OCI-LY7 (cell line): ENCODE data around the gene CERK. TPM values are rescaled to one million over a fixed set of nuclear protein-coding genes. Genes with fewer than 3 reads are reported as not detected.

Experiments used
- BruUV-seq: library from RNA; stranded (reverse); fragments of 400-500 nt; replicated peaks from 2 replicates; lab custom pipeline; 2021; lab: Mats Ljungman, UMichigan
- CTCF ChIA-PET: fragments of 300-600 bp; sonication (Branson Sonifier 250); formaldehyde crosslinking; loops from one replicate; lab custom pipeline; 2022; ENCODE audit warnings: antibody characterized with exemption; ENCODE audit not compliant: unreplicated experiment; lab: Charles Lee
- POLR2A ChIA-PET: fragments of 300-600 bp; sonication (Branson Sonifier 250); formaldehyde crosslinking; loops from one replicate; lab custom pipeline; 2022; ENCODE audit warnings: antibody characterized with exemption; lab: Charles Lee
- DNase-seq: peaks from one replicate; pipeline ENCODE4 v3.0.0-alpha.2; 2015; ENCODE audit warnings: low spot score
- H2AFZ ChIP-seq: fragments of 200-600 bp; sonication (generic), shearing (Covaris generic); 2 replicates; pipeline ENCODE4 v1.6.1; 2014; ENCODE audit warnings: mild to moderate bottlenecking, antibody characterized with exemption, low read length, moderate library complexity
- H3K27ac ChIP-seq: fragments of 200-600 bp; sonication (generic); 2 replicates; pipeline ENCODE4 v1.5.1; 2014; ENCODE audit warnings: mixed run types, low read depth, mild to moderate bottlenecking, moderate library complexity, low read length, inconsistent platforms; ENCODE audit not compliant: poor library complexity, severe bottlenecking
- H3K36me3 ChIP-seq: fragments of 200-600 bp; sonication (generic); 2 replicates; pipeline ENCODE4 v1.6.1; 2014; ENCODE audit warnings: mild to moderate bottlenecking, antibody characterized with exemption, low read length, moderate library complexity, mixed read lengths; ENCODE audit not compliant: insufficient read depth
- H3K4me1 ChIP-seq: fragments of 200-600 bp; sonication (generic); 2 replicates; pipeline ENCODE4 v1.5.1; 2014; ENCODE audit warnings: mild to moderate bottlenecking, low read length; ENCODE audit not compliant: insufficient read depth, poor library complexity, severe bottlenecking
- H3K4me2 ChIP-seq: fragments of 200-600 bp; sonication (generic); 2 replicates; pipeline ENCODE4 v1.6.1; 2014; ENCODE audit warnings: mild to moderate bottlenecking, low read length
- H3K4me3 ChIP-seq: fragments of 200-600 bp; sonication (generic); 2 replicates; pipeline ENCODE4 v1.5.1; 2014; ENCODE audit warnings: mild to moderate bottlenecking, low read depth, low read length; ENCODE audit not compliant: poor library complexity, severe bottlenecking
- H3K79me2 ChIP-seq: fragments of 200-600 bp; sonication (generic); 2 replicates; pipeline ENCODE4 v1.6.1; 2016; ENCODE audit warnings: low read depth, mild to moderate bottlenecking, low read length, moderate library complexity, mixed read lengths; ENCODE audit not compliant: insufficient read depth
- H3K9me2 ChIP-seq: fragments of 200-600 bp; sonication (generic); 2 replicates; pipeline ENCODE4 v1.6.1; 2016; ENCODE audit warnings: mild to moderate bottlenecking, low read length, mixed read lengths; ENCODE audit not compliant: insufficient read depth
- H3K9me3 ChIP-seq: fragments of 200-600 bp; sonication (generic); 2 replicates; pipeline ENCODE4 v1.6.1; 2014; ENCODE audit warnings: mild to moderate bottlenecking, mixed run types, low read length, mixed read lengths
- H4K20me1 ChIP-seq: fragments of 200-600 bp; sonication (generic); 2 replicates; pipeline ENCODE4 v1.6.1; 2014; ENCODE audit warnings: mild to moderate bottlenecking, antibody characterized with exemption, low read length, moderate library complexity, mixed read lengths; ENCODE audit not compliant: insufficient read depth
- EZH2phosphoT487 ChIP-seq: fragments of 200-600 bp; sonication (generic); IDR thresholded peaks from 2 replicates; pipeline ENCODE4 v1.6.1; 2018; ENCODE audit warnings: low read depth, borderline replicate concordance, mild to moderate bottlenecking, mixed run types, antibody characterized with exemption, low read length, moderate library complexity, mixed read lengths
- intact Hi-C: fragments of 100-400 bp; cut with micrococcal nuclease; formaldehyde crosslinking; loops from one replicate; pipeline ENCODE4 v1.10.0; 2022; ENCODE audit not compliant: unreplicated experiment
- total RNA-seq, 2 experiments: library from RNA; depleted of rRNA in 1 of 2; stranded (reverse); fragments of >200 nt in 1 of 2; shearing (Covaris generic) in 1 of 2; gene quantifications; 2 replicates each; pipeline ENCODE4 v1.2.3, GENCODE V29; 2014 to 2022
- TF ChIP-seq, protein P1 (sequence below): fragments of 200-600 bp; sonication (generic); conservative IDR thresholded peaks from 2 replicates; pipeline ENCODE4 v1.5.1; 2014; ENCODE audit warnings: mild to moderate bottlenecking, antibody characterized with exemption, low read length, moderate library complexity, mixed read lengths

CERK gene
- total RNA-seq, 2 experiments from 2014 or later, result 36.6 to 48.1 TPM

DNA sequence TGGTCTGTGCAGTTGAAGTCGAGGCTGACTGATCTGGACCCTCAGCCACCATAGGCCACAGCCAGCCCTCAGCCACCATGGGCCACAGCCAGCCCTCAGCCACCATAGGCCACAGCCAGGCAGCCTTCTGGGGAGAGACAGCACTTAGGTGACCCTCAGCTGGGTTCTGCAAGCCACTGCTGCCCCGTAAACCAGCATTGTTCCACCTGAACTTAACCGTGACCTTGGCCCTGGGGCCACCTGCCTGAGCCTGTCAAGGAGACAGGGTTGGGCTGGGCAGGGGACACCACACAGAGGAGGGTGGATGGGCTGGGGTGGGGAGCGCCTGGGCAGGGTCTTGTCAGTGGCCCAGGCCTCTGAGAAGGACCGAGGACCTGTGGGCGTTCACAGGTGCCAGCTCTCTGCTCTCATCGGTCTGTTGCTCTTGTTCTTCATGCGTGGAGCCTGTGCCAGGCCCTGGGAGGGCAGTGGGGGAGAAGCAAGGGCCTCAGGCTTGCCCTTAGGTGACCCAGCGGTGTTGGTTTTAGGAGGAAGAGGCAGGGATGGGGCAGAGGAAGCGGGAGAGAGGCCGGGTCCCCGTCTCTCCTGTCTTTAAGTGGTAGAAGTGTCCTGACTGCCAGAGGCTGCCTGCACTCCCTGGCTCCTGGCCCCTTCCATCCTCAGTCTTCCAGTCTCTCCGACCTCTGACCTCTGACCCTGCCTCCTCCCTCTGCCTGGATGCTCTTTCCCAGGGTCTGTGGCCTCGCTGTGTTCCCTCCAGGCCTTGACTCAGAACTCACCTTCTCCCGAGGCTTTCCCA, 81.0 kb downstream of the CERK start:
- Histone ChIP-seq H4K20me1 (no peaks in the 10 kb centered on the region), H3K4me3 (no peak overlapping the region), H3K4me1 (peaks cover 10% of the 10 kb centered on the region), H3K4me2 (no peak overlapping the region), H3K9me3 (no peaks in the 10 kb centered on the region), H3K36me3 (no peaks in the 10 kb centered on the region), H3K9me2 (no peaks in the 10 kb centered on the region), H3K79me2 (no peaks in the 10 kb centered on the region), H3K27ac (no peak overlapping the region), H2AFZ (no peak overlapping the region)
- POLR2A ChIA-PET, result no interaction called here
- TF ChIP-seq EZH2phosphoT487, result no peak
- TF ChIP-seq, protein P1, sequence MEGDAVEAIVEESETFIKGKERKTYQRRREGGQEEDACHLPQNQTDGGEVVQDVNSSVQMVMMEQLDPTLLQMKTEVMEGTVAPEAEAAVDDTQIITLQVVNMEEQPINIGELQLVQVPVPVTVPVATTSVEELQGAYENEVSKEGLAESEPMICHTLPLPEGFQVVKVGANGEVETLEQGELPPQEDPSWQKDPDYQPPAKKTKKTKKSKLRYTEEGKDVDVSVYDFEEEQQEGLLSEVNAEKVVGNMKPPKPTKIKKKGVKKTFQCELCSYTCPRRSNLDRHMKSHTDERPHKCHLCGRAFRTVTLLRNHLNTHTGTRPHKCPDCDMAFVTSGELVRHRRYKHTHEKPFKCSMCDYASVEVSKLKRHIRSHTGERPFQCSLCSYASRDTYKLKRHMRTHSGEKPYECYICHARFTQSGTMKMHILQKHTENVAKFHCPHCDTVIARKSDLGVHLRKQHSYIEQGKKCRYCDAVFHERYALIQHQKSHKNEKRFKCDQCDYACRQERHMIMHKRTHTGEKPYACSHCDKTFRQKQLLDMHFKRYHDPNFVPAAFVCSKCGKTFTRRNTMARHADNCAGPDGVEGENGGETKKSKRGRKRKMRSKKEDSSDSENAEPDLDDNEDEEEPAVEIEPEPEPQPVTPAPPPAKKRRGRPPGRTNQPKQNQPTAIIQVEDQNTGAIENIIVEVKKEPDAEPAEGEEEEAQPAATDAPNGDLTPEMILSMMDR, result no peak
- BruUV-seq, result no TSS peak
- intact Hi-C loops, result no loop called here
- DNase-seq, result no peak
- CTCF ChIA-PET, result no interaction called here

DNA sequence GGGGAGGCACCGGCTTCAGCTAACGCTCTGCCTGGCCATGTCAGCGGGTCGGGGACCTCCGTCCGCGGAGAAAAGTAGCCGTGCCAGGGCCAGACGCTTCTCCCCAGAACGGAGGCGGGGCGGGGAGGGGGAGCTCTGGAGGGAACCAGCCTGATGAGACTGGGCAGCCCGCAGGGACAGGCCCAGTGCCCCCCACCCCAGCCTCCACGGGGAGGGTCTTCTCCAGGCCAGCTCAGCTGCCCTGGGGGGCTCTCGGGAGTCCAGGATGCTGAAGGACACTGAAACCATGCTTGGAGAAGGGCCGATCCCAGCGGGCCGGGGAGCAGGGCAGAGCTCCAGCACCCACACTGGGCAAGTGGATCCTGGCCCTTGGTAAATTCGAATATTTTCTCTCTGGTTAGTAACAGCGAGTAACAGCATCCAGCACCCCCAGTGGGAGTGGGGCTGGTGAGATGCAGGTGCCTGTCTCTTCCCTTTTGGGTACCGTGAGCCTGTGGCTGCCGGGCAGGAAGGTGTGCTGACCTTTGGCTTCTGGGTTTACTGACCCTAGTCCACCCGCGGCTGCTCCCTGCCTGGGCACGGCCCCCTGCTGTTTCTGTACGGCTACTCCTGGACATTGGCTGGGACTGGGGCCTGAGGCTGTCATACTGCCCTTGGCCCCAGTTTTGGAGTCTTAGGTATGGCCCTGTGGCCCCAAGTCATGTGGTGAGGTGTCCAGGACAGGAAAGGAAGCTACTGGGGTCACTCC, 82.0 kb downstream of the CERK start:
- DNase-seq, result no peak
- CTCF ChIA-PET, result no interaction called here
- Histone ChIP-seq H3K9me2 (no peaks in the 10 kb centered on the region), H3K36me3 (no peaks in the 10 kb centered on the region), H2AFZ (no peak overlapping the region), H3K4me3 (no peak overlapping the region), H3K9me3 (no peaks in the 10 kb centered on the region), H3K4me2 (no peak overlapping the region), H3K27ac (no peak overlapping the region), H4K20me1 (no peaks in the 10 kb centered on the region), H3K4me1 (peaks cover 10% of the 10 kb centered on the region), H3K79me2 (no peaks in the 10 kb centered on the region)
- no TSS peak for BruUV-seq
- TF ChIP-seq, protein P1, result no peak
- no peak for TF ChIP-seq EZH2phosphoT487
- POLR2A ChIA-PET, result no interaction called here
- intact Hi-C loops, result no loop called here
